Neutrophil (primary cell): ENCODE measurements around the gene SPIN1.
A peak's percentile ranks its signal among the peaks of the same experiment; 100 is the strongest.
"Not testable (repeated sequence)": the region's sequence is repeated elsewhere in the genome, so short reads cannot be mapped to it uniquely, and the experiment has no call there.

Experiments
- H3K27ac ChIP-seq: fragments of 200-600 bp; sonication (generic); 2 replicates; pipeline ENCODE4 v1.5.1; 2016; ENCODE audit warnings: mild to moderate bottlenecking, moderate library complexity
- H3K27me3 ChIP-seq: fragments of 200-600 bp; sonication (generic); 2 replicates; pipeline ENCODE4 v1.6.0; 2016; ENCODE audit warnings: mild to moderate bottlenecking
- H3K36me3 ChIP-seq: fragments of 200-600 bp; sonication (generic); 2 replicates; pipeline ENCODE4 v1.5.1; 2017
- H3K4me1 ChIP-seq, 2 experiments: fragments of 200-600 bp in 1 of 2; sonication (generic) in 1 of 2; 1 replicate in 1 of 2; 2 replicates in 1 of 2; pipeline versions ENCODE4 v1.5.1 to v1.6.1; 2013 to 2016; ENCODE audit warnings: low read depth in 1 of 2, low read length in 1 of 2, mild to moderate bottlenecking in 1 of 2, moderate library complexity in 1 of 2; ENCODE audit not compliant: control insufficient read depth in 1 of 2, insufficient read depth in 1 of 2
- H3K4me3 ChIP-seq, 2 experiments: fragments of 200-600 bp in 1 of 2; sonication (generic) in 1 of 2; 1 replicate in 1 of 2; 2 replicates in 1 of 2; pipeline ENCODE4 v1.5.1; 2013 to 2016; ENCODE audit warnings: low read depth in 1 of 2, low read length in 1 of 2, mild to moderate bottlenecking in 1 of 2, moderate library complexity in 1 of 2
- H3K9me3 ChIP-seq: fragments of 200-600 bp; sonication (generic); 2 replicates; pipeline ENCODE4 v1.5.1; 2016
- TF ChIP-seq, protein P1 (sequence below): fragments of 200-600 bp; sonication (generic); IDR thresholded peaks from 2 replicates; pipeline ENCODE4 v1.5.1; 2016; ENCODE audit warnings: antibody characterized with exemption

The SPIN1 gene

DNA sequence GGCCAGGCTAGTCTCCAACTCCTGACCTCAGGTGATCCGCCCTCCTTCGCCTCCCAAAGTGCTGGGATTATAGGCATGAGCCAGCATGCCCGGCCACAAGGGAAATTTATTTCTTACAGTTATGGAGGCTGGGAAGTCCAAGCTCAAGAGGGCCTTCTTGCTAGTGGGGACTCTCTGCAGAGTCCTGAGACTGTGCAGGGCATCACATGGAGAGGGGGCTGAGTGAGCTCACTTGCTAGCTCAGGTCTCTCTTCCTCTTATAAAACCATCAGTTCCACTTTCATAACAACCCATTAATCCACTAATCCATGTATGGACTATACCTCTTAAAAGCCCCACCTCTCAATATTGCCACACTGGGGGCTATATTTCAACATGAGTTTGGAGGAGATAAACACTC is 5.1 kb upstream of the SPIN1 start:
- H3K4me1 ChIP-seq, result peaks cover 9% of the 10 kb centered on the region in 2 experiments
- no peaks in the 10 kb centered on the region for H3K9me3 ChIP-seq
- H3K27ac ChIP-seq, result no peak overlapping the region
- H3K4me3 ChIP-seq, result no peak overlapping the region
- no peaks in the 10 kb centered on the region for H3K36me3 ChIP-seq
- H3K27me3 ChIP-seq, result no peaks in the 10 kb centered on the region
- TF ChIP-seq, protein P1, sequence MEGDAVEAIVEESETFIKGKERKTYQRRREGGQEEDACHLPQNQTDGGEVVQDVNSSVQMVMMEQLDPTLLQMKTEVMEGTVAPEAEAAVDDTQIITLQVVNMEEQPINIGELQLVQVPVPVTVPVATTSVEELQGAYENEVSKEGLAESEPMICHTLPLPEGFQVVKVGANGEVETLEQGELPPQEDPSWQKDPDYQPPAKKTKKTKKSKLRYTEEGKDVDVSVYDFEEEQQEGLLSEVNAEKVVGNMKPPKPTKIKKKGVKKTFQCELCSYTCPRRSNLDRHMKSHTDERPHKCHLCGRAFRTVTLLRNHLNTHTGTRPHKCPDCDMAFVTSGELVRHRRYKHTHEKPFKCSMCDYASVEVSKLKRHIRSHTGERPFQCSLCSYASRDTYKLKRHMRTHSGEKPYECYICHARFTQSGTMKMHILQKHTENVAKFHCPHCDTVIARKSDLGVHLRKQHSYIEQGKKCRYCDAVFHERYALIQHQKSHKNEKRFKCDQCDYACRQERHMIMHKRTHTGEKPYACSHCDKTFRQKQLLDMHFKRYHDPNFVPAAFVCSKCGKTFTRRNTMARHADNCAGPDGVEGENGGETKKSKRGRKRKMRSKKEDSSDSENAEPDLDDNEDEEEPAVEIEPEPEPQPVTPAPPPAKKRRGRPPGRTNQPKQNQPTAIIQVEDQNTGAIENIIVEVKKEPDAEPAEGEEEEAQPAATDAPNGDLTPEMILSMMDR, result no peak

DNA sequence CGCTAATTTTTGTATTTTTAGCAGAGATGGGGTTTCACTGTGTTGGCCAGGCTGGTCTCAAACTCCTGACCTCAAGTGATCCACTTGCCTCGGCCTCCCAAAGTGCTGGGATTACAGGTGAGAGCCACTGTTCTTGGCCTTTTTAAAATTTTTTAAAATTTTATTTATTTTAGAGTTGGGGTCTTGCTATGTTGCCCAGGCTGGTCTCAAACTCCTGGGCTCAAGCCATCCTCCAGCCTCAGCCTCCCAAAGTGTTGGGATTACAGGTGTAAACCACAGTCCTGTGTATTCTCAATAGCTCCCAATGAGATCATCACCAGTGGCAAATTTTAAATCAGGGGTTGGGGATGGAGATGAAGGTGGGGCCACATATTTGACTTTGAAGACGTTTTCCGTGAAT is 2.1 kb upstream of the SPIN1 start:
- peaks cover 19 to 20% of the 10 kb centered on the region in 2 experiments for H3K4me1 ChIP-seq
- H3K4me3 ChIP-seq, H3K27me3 ChIP-seq, H3K27ac ChIP-seq, H3K36me3 ChIP-seq, H3K9me3 ChIP-seq: not testable (repeated sequence)

DNA sequence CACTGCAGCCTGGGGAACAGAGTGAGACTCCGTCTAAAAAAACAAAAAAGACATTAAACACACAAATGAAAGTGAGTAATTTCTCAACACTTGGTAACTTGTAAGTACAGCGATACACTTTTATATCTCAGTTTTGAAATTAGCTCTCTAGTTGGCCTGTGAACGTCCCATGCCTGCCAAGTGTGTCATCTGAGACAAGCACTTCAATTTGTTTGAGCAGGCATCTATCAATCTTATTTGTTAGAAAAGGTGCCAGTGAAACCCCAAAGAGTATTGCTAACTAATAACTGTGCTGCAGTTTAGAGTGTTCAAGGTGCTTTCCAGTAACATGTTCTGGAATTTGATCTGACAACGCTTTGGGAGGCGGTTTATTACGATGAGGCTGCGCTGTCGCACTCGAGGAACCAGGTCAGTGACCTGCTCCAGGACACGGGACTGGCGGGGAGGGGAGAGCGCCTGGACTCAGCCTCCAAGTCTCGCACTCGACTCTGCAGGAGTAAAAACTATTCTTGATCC is 1.1 kb upstream of the SPIN1 start:
- Histone ChIP-seq H3K4me1 (peaks cover 29% of the 10 kb centered on the region in 2 experiments), H3K27ac (no peak overlapping the region), H3K9me3 (no peaks in the 10 kb centered on the region), H3K36me3 (no peaks in the 10 kb centered on the region), H3K27me3 (no peaks in the 10 kb centered on the region), H3K4me3 (peak overlapping the region; percentile 66 to 73)
- TF ChIP-seq, protein P1, result no peak

DNA sequence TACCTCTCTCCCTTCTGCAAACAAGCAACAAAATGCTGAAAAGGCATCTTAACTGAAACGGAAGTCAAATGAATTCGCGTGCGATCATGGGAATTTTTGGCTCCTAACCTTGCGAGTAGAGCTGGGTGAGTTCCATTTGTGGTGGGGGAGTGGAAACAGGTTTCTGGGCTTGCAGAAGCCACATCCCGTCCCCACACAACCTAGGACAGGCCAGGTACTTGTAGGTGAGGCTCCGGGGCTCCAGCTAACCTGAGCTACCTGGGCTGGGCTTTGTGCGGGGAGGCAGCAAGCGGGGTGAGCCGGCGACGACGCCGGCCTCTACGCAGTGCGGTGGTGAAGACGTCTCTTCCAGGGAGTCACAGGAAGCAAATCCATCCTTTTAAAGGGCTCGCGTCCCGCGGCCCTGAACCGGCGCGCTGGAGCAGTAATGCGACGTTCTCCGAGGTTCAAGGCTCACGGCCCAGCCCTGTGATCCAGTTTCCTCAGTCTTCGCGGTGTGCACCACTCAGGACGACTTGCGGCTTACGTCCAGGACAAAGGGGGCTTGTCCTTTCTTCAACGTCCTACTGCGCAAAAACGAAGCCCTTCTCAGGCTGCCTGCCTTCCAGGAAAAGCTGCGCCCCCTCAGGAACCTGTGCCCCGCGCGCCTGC is 567 bp upstream of the SPIN1 start:
- TF ChIP-seq, protein P1, result no peak
- peak overlapping the region; percentile 18 for H3K27ac ChIP-seq
- peak overlapping the region; percentile 66 to 73 for H3K4me3 ChIP-seq
- peaks cover 33% of the 10 kb centered on the region in 2 experiments for H3K4me1 ChIP-seq
- no peaks in the 10 kb centered on the region for H3K9me3 ChIP-seq
- no peaks in the 10 kb centered on the region for H3K27me3 ChIP-seq
- no peaks in the 10 kb centered on the region for H3K36me3 ChIP-seq

DNA sequence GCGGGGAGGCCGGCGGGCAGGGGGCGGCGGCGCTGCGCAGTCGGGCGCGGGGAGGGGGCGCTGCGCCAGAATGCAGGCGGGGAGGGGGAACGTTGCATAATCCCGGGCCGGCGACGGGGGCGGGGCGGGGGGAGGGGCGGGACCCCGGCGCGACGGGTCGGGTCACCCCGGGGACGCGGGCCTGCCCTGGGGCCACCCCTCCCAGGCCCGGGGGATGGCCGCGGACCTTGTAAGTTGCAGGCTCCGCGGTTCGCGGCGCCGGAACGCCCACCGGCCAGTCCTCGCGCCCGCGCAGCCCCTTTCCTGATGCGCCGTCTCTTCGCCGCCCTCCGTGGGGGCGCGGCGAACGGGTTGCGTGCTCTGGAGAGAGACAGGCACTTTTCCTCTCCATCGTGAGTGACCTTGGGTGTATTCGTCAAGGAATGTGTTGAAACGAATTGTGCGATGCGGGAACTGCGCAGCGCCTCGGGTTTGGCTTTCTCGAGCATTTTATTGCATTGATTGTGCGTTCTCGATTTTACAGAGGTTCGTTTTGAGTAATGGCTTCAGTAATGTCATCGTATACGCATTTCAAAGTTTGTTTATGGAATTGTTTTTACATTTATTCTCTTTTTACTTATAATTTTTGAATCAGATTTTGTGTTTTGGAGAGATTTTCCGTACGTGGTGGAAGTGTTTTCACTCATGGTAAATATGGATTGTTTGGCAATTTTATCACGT is 802 bp downstream of the SPIN1 start:
- TF ChIP-seq, protein P1, result no peak
- Histone ChIP-seq H3K4me1 (peaks cover 33% of the 10 kb centered on the region in 2 experiments), H3K9me3 (no peaks in the 10 kb centered on the region), H3K36me3 (no peaks in the 10 kb centered on the region), H3K27ac (peak overlapping the region; percentile 70), H3K4me3 (peak overlapping the region; percentile 58 to 73), H3K27me3 (no peaks in the 10 kb centered on the region)
